ENCODE measurements around the gene CMC2.

The CMC2 gene

GRCh38 chr16:81001330-81001729, 5.4 kb downstream of the CMC2 start:
- no peak for DNase-seq

- DNase-seq = no peak
Observed at GRCh38 chr16:81000873-81001272, 5.8 kb downstream of the CMC2 start.

- no peak for DNase-seq
Observed at GRCh38 chr16:80997964-80998620, 8.6 kb downstream of the CMC2 start.

GRCh38 chr16:80997139-80997798, 9.4 kb downstream of the CMC2 start:
- no peak for DNase-seq

- DNase-seq = no peak
Observed at GRCh38 chr16:80996688-80997138, 10.0 kb downstream of the CMC2 start.

- no peak for DNase-seq
Observed at GRCh38 chr16:80994451-80994850, 12.2 kb downstream of the CMC2 start.

- no peak for DNase-seq
Observed at GRCh38 chr16:80993834-80994233, 12.9 kb downstream of the CMC2 start.

GRCh38 chr16:80993307-80993706, 13.4 kb downstream of the CMC2 start:
- DNase-seq = no peak

GRCh38 chr16:80992676-80993293, 13.9 kb downstream of the CMC2 start:
- no peak for DNase-seq

- DNase-seq = no peak
Observed at GRCh38 chr16:80991792-80992430, 14.8 kb downstream of the CMC2 start.

- DNase-seq = no peak
Observed at GRCh38 chr16:80990978-80991377, 15.7 kb downstream of the CMC2 start.

- no peak for DNase-seq
Observed at GRCh38 chr16:80990577-80990976, 16.1 kb downstream of the CMC2 start.

- DNase-seq = no peak
Observed at GRCh38 chr16:80989801-80990200, 16.9 kb downstream of the CMC2 start.

- no peak for DNase-seq
Observed at GRCh38 chr16:80988756-80989155, 17.9 kb downstream of the CMC2 start.

GRCh38 chr16:80986557-80986956, 20.1 kb downstream of the CMC2 start:
- DNase-seq = no peak

- DNase-seq = no peak
Observed at GRCh38 chr16:80985611-80986010, 21.1 kb downstream of the CMC2 start.

- DNase-seq = no peak
Observed at GRCh38 chr16:80984124-80984892, 22.4 kb downstream of the CMC2 start.

- no peak for DNase-seq
Observed at GRCh38 chr16:80982646-80983045, 24.0 kb downstream of the CMC2 start.

GRCh38 chr16:80981103-80981502, 25.6 kb downstream of the CMC2 start:
- DNase-seq = no peak

- no peak for DNase-seq
Observed at GRCh38 chr16:80976946-80977345, 29.7 kb downstream of the CMC2 start.

- no peak for DNase-seq
Observed at GRCh38 chr16:80974649-80975376, 31.9 kb downstream of the CMC2 start.

GRCh38 chr16:80973991-80974390, 32.7 kb downstream of the CMC2 start:
- no peak for DNase-seq
